ENCODE measurements around the gene TMEM145.

The TMEM145 gene

GRCh38 chr19:42290136-42290522 lies 23.0 kb upstream of the TMEM145 start:
- DNase-seq = no peak

- peak in 2 of 4 experiments; percentile 48 to 60 for DNase-seq
Observed at GRCh38 chr19:42290523-42291434, 22.3 kb upstream of the TMEM145 start.

DNA sequence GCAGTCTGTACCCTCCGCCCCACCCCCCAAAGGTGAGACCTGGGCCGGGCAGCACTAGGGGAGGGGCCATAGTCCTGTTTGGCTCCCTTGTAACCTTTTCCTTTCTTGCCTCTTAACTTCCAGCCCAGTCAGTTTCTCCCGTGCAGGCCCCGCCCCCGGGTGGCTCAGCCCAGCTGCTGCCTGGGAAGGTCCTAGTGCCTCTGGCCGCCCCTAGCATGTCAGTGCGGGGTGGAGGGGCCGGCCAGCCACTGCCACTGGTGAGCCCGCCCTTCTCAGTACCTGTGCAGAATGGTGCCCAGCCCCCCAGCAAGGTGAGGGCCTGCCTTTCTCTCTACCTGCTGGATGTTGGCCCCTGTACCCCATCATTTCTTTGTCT lies 21.7 kb upstream of the TMEM145 start:
- no peak for DNase-seq

DNA sequence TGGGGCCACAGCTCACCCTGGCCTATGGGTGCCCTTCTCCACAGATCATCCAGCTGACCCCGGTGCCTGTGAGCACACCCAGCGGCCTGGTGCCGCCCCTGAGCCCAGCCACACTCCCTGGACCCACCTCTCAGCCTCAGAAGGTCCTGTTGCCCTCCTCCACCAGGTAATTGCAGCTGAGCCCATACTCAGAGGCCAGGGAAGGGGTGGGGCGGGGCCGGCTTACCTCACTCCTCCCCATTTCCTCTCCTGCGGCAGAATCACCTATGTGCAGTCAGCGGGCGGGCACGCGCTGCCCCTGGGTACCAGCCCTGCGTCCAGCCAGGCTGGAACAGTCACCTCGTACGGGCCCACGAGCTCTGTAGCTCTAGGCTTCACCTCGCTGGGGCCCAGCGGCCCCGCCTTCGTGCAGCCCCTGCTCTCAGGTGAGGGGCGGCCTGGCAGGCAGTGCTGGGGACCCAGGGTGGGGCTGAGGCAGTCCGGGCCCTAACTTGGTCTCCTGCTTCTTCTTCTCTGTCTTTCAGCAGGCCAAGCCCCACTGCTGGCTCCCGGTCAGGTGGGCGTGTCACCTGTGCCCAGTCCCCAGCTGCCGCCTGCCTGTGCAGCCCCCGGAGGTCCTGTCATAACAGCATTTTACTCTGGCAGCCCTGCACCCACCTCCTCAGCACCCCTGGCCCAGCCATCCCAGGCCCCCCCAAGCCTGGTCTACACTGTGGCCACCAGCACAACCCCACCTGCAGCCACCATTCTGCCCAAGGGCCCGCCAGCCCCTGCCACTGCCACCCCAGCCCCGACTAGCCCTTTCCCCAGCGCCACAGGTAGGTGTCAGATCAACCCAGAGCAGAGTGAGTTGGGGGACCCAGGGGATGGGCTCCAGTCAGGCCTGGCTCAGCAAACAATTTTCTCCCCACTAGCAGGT lies 20.8 kb upstream of the TMEM145 start:
- DNase-seq = no peak

- no peak for DNase-seq
Observed at GRCh38 chr19:42292963-42293362, 20.1 kb upstream of the TMEM145 start.

DNA sequence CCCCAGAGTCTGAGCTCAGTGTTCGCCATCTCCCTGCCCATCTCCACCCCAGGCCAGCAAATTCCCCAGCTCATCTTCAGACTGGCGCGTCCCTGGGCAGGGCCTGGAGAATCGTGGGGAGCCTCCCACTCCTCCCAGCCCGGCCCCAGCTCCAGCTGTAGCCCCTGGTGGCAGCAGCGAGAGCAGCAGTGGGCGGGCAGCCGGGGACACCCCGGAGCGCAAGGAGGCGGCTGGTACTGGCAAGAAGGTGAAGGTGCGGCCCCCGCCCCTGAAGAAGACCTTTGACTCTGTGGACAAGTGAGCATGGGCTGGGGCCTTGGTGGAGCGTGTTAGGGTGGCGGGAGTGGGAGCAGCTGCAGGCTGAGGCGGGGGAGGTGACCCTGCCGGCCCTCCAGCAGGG lies 19.6 kb upstream of the TMEM145 start:
- DNase-seq = no peak

DNA sequence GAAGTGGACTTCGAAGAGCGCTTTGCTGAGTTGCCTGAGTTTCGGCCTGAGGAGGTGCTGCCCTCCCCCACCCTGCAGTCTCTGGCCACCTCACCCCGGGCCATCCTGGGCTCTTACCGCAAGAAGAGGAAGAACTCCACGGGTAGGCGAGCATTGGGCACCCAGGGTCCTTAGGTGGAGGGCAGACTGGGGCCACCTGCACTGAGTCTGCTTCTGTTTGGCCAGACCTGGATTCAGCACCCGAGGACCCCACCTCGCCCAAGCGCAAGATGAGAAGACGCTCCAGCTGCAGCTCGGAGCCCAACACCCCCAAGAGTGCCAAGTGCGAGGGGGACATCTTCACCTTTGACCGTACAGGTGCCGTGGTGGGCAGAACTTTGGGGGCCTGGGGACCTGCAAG lies 19.2 kb upstream of the TMEM145 start:
- no peak for DNase-seq

- no peak for DNase-seq
Observed at GRCh38 chr19:42294471-42295137, 18.5 kb upstream of the TMEM145 start.

- no peak for DNase-seq
Observed at GRCh38 chr19:42295342-42295741, 17.8 kb upstream of the TMEM145 start.

DNA sequence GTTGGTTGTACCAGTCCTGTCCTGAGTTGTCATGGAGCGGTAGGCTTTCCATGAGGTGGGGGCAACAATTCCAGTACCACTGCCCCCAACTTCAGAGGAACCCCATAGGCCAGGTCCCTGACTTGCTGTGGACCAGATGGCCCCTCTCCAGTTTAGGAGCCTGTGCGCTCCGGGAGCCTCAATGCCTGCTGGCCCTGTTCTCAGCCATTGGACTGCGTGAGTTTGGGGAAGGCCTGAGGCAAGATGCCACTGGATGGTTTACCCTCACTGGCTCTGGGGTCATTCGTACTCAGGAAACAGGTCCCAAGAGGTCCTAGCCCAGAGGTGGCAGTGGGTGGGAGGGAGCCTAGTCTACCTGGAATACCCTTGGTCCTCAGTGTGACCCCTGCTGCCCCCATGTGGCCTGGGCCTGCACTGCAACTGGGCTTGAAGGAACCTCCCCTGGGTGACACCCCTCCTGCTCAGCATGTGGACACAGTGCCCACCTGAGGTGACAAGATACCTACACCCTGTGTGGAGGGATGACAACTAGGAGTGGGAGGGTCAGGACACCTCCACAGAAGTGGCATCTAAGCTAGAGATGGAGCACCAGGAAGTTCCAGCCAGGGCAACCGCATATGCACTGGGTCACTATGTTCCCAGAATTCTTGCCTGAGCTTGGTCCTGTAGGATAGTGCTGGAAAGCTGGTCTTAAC lies 17.1 kb upstream of the TMEM145 start:
- peak; percentile 73 to 88 (median 78) for DNase-seq

DNA sequence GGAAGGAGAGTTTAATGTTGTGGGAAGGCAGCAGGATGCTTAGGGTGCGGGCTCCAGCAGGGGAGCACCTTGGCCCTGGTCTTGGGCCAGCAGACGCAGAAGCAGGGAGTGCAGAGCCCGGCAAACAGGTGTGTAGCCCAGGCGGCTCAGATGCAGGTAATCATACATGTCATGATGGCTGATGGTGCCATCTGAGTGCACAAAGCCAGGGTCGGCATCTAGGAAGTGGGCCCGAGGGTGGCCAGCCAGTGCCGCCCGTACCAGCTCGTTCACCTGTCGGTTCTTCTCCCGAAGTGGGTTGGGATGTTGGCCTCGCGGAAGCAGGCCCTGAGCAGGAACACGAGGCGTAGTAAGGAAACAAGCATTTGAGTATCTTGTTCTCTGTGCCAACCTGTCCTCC lies 16.1 kb upstream of the TMEM145 start:
- DNase-seq = peak in 1 of 4 experiments; percentile 1

GRCh38 chr19:42301646-42302203 lies 11.4 kb upstream of the TMEM145 start, which contains the start of gene PRR19:
PRR19 (plus strand) TSS chr19:42302132; CDS start chr19:42309585, 7,453 bp downstream.
- DNase-seq = peak in 1 of 4 experiments; percentile 24

GRCh38 chr19:42303101-42303464 lies 10.0 kb upstream of the TMEM145 start:
- no peak for DNase-seq

DNA sequence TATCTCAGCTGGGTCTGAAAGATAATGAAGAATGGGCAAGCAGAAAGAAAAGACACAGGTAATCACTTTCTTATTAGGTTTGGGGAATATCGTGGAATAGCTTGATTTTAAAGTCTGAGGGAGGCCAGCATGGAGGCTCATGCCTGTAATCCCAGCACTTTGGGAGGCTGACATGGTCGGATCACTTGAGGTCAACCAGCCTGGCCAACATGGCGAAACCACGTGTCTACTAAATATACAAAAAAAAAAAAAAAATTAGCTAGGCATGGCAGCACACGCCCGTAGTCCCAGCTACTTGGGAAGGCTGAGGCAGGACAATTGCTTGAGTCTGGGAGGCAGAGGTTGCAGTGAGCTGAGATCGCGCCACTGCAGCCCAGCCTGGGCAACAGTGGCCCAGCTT lies 9.2 kb upstream of the TMEM145 start:
- DNase-seq = no peak

DNA sequence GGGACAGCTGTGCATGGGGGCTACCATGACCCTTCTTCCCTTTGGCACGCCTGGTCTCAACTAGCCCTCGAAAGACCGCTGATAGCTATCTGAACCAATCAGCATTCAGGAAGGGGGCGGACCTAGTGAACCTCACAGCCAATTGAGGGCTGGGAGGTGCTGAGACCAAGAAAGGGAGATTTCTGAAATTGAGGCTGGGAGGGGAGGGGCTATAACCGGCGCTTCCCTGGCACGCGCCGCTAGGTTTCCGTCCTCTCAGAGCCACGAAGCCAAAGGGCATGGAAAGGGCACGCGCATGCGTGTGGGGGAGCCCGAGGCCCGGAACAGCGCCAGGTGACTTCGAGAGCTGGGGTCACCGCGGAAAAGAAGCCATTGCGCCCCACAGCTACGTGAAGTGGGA lies 6.5 kb upstream of the TMEM145 start:
- DNase-seq = no peak

DNA sequence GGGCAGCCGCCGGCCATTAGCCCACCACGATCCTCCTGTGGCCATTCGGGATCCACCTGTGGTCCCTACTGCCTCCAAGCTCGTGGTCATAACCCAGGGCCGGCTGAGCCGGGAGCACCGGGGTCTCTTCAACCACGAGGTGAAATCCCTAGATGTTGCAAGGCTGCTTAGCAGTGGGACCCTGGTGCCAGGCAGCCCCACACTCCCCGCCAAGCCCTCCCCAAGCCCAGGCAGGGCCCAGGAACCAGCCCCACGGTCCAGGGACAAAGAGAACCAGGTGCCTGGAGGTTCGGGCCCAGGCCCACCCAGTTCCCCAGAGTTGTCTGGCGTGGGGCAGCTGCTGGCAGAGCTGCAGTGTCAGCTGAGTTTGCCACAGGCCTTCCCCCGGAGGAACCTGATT lies 3.4 kb upstream of the TMEM145 start:
- DNase-seq = no peak

DNA sequence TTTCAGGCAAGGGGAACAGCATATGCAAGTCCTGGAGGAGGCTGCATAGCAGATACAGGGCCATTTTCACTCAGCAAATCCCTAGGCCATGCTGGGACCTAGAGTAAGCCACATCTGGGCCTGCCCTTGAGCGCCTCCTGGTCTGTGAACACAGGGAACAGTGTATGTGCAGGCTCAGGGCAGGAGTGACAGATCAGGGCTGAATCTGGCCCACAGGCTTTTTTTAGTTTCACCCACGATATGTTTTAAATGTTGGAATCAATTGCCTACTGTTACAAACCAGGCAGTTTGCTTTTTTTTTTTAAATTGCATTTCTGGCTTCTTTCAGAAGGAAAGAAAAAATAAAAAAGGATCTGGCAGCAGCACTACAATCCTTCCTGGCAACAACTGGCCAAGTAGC lies 1.5 kb upstream of the TMEM145 start:
- no peak for DNase-seq

DNA sequence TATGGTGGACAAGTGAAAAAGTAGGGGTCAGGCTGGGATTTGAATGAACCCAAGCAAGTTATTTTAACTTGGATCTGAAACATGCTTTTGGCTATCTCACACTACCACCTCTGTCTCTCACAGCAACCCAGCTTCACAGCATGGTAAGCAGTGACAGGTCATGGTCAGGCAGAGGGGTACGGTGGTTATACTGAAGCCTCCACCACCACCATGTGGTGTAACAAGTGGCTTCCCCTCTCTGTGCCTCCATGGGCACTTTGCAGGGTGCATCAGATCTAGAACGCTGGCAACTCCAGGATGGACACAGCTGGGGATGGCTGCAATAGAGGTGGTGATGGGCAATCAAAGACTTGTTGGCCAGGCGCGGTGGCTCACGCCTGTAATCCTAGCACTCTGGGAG lies 739 bp upstream of the TMEM145 start:
- no peak for DNase-seq

DNA sequence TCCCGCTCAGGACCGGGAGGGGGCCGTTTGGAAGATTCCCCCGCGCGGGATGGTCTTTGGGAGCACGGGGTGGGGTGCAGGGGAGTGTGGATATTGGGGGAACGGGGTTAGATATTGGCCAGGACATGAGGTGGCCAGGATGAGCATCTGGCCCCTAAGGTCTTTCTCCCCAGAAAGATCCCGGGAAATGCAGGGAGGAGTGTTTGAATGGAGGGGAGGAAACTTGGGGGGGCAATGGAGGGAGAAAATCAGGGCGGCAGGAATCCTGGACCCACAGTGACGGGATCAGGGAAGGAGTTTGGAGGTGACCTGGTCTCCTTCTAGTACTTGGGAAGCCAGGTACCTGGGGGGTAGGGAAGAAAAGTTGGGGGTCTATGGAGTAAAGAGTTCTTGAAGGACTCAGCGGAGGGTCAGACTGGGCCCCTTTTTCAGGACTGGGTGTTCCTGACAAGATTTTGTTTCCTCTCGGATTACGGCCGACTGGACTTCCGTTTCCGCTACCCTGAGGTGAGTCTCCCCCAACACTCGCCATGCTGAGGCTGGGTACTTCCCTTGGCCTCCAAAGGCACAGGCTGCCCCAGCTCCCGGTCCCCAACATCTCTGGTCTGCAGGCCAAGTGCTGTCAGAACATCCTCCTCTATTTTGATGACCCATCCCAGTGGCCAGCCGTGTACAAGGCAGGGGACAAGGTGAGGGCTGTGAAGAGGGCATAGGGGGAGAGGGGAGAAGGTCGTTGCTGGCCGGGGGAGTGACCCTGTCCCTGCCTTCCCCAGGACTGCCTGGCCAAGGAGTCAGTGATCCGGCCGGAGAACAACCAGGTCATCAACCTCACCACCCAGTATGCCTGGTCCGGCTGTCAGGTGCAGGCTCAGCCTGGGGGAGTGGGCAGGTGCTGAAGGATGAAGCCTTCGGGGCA lies 989 bp downstream of the TMEM145 start:
- no peak for DNase-seq

GRCh38 chr19:42315024-42315423 lies 1.9 kb downstream of the TMEM145 start:
- no peak for DNase-seq
